ENCODE results near the gene HSD17B12.

GRCh38 chr11:43842021-43842420, 161.5 kb downstream of the HSD17B12 start:
- TF ChIP-seq CTCF (IDR thresholded peaks at IDR 0.05; ENCODE audit: extremely low read depth in 1 of 2, insufficient read depth in 1 of 2, low read depth in 1 of 2, low read length in 2 of 2) = no peak
- TF ChIP-seq POLR2AphosphoS5 (IDR thresholded peaks at IDR 0.05; ENCODE audit: insufficient read depth, low read depth, low read length) = no peak
- TF ChIP-seq MAX (IDR thresholded peaks at IDR 0.05; ENCODE audit: insufficient read depth, insufficient read length) = no peak
- TF ChIP-seq MYC (IDR thresholded peaks at IDR 0.05; ENCODE audit: low read depth, low read length) = no peak
- TF ChIP-seq POLR2A (IDR thresholded peaks at IDR 0.05; ENCODE audit: low read depth, low read length) = no peak
- no peak for TF ChIP-seq EZH2 (IDR thresholded peaks at IDR 0.05; ENCODE audit: borderline replicate concordance, low read depth, low read length, severe bottlenecking)
- no peak for TF ChIP-seq FOS (IDR thresholded peaks at IDR 0.05; ENCODE audit: borderline replicate concordance, insufficient read depth, low read length)
- TF ChIP-seq JUN (IDR thresholded peaks at IDR 0.05; ENCODE audit: borderline replicate concordance, insufficient read depth, insufficient read length, low read depth) = no peak
- no peak for TF ChIP-seq GATA2 (IDR thresholded peaks at IDR 0.05; ENCODE audit: insufficient read depth, insufficient read length, low read depth, low read length)

Data from endothelial cell of umbilical vein (primary cell).